LNCaP clone FGC (cell line): ENCODE measurements around the gene HDAC9.

Source experiments
- DNase-seq: peaks from one replicate; pipeline ENCODE4 v3.0.0-alpha.2; 2011; ENCODE audit warnings: low read depth
- H3K4me3 ChIP-seq: 2 replicates; pipeline ENCODE4 v1.5.1; 2011; ENCODE audit warnings: mild to moderate bottlenecking, low read depth, low read length, control low read depth
- TF ChIP-seq, protein P1 (sequence below): IDR thresholded peaks from 2 replicates; pipeline ENCODE4 v1.5.1; 2012; ENCODE audit warnings: mild to moderate bottlenecking; ENCODE audit not compliant: control insufficient read depth, insufficient read depth; ENCODE audit errors: extremely low read depth

The HDAC9 gene

DNA sequence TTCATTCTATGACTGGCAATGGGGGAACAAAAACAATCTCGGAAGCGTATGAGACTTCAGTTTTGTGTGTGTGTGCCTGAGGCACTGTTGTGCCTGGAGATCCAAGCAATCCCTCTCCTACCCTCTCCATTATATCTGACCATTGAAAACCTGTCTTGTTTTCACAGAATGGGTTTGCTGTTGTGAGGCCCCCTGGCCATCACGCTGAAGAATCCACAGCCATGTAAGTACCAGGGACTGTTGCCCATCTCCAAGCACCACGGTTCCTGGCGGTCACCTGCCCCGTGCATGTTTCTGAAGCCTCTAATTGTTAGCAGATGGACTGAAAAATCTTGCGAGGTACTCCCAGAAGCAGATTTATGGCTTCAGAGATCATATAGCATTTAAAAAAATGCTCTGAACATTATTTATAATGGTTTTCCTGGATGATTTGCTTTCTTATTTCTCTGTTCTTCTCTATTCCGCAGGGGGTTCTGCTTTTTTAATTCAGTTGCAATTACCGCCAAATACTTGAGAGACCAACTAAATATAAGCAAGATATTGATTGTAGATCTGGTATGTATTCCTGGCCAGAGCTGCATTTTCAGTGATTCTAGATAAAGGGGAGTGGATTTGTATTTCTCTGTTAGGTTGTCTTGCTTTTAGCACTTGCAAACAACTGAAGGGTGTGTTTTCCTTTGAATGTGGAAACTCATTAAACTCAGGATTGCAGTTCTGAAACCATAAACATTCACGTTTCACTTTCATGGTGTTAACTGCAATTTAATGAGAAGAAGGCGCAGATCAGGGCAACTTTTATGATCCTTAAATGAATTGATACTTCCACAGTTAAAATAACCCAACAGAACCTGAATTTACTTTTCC, 333.7 kb downstream of the HDAC9 start:
- TF ChIP-seq, protein P1, sequence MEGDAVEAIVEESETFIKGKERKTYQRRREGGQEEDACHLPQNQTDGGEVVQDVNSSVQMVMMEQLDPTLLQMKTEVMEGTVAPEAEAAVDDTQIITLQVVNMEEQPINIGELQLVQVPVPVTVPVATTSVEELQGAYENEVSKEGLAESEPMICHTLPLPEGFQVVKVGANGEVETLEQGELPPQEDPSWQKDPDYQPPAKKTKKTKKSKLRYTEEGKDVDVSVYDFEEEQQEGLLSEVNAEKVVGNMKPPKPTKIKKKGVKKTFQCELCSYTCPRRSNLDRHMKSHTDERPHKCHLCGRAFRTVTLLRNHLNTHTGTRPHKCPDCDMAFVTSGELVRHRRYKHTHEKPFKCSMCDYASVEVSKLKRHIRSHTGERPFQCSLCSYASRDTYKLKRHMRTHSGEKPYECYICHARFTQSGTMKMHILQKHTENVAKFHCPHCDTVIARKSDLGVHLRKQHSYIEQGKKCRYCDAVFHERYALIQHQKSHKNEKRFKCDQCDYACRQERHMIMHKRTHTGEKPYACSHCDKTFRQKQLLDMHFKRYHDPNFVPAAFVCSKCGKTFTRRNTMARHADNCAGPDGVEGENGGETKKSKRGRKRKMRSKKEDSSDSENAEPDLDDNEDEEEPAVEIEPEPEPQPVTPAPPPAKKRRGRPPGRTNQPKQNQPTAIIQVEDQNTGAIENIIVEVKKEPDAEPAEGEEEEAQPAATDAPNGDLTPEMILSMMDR = no peak
- H3K4me3 ChIP-seq = no peak overlapping the region
- DNase-seq = no peak

- TF ChIP-seq, protein P1 = no peak
- no peak for DNase-seq
- no peak overlapping the region for H3K4me3 ChIP-seq
These were observed 334.3 kb downstream of the HDAC9 start for GRCh38 chr7:18829858-18830285.

GRCh38 chr7:18831419-18831818, 335.9 kb downstream of the HDAC9 start:
- no peak overlapping the region for H3K4me3 ChIP-seq
- DNase-seq = no peak
- TF ChIP-seq, protein P1 = no peak

DNA sequence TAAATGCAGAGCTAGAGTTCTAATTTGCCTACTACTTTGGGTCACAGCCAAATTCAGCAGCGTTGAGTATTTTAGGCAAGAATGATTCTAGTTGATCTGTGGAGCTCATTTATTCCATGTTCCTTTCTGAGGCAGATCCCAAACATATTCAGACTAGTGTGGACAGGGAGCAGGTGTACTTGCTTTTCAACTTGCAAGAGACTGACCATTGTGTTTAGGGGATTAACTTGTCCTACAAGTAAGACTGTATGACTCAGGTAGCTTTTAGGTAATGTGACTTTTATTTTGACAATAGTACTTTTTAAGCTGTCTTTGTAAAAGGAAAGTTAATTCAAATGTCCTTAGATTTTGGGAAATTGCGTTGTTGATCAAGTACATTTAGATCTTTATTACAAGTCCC, 336.4 kb downstream of the HDAC9 start:
- TF ChIP-seq, protein P1 = no peak
- no peak overlapping the region for H3K4me3 ChIP-seq
- DNase-seq = no peak

DNA sequence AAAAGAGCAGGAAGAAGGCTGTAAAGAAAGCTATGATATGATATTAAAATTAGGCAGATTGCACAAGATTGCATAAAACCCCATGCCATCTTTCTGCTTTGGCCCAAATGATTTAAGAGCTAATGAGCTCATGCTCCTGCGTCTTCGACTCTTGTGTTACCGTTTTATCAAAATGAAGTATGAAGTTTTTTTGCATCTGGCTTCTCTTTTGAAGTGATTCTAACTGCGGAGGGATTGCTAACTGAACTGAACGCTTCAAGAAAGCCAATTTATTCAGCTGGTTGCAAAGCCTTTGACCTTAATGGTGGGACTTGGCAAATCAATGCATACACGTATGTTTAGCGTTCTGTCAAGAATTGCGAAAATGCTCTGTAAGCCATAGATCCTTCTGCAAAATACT, 339.0 kb downstream of the HDAC9 start:
- TF ChIP-seq, protein P1 = no peak
- H3K4me3 ChIP-seq = no peak overlapping the region
- DNase-seq = no peak

GRCh38 chr7:18835001-18835690, 339.6 kb downstream of the HDAC9 start:
- TF ChIP-seq, protein P1 = no peak
- H3K4me3 ChIP-seq = no peak overlapping the region
- no peak for DNase-seq
